Right hindlimb (tissue), 1 donor: ENCODE results near the gene KCNF1.

Experiments used
- DNase-seq: peaks from one replicate; pipeline ENCODE4 v3.0.0-alpha.2; 2018

KCNF1 gene

GRCh38 chr2:10923008-10923375 is 11.3 kb downstream of the KCNF1 start:
- no peak for DNase-seq

- DNase-seq: no peak
These were observed 12.2 kb downstream of the KCNF1 start for GRCh38 chr2:10923965-10924364.

GRCh38 chr2:10924441-10924840 is 12.7 kb downstream of the KCNF1 start:
- DNase-seq: no peak

- DNase-seq: no peak
These were observed 13.1 kb downstream of the KCNF1 start for GRCh38 chr2:10924859-10925258.

GRCh38 chr2:10926191-10926820 is 14.6 kb downstream of the KCNF1 start:
- no peak for DNase-seq

- DNase-seq: no peak
These were observed 19.2 kb downstream of the KCNF1 start for GRCh38 chr2:10930721-10931516.

GRCh38 chr2:10931710-10932255 is 20.0 kb downstream of the KCNF1 start:
- no peak for DNase-seq

- DNase-seq: peak; percentile 38
These were observed 20.8 kb downstream of the KCNF1 start for GRCh38 chr2:10932345-10933151.

GRCh38 chr2:10933700-10934225 is 22.0 kb downstream of the KCNF1 start:
- DNase-seq: no peak

- DNase-seq: no peak
These were observed 22.7 kb downstream of the KCNF1 start for GRCh38 chr2:10934308-10934978.

- peak; percentile 48 for DNase-seq
These were observed 23.2 kb downstream of the KCNF1 start for GRCh38 chr2:10934979-10935350.

GRCh38 chr2:10935366-10935918 is 23.7 kb downstream of the KCNF1 start:
- DNase-seq: no peak

GRCh38 chr2:10935953-10936942 is 24.5 kb downstream of the KCNF1 start:
- DNase-seq: no peak

GRCh38 chr2:10939058-10939457 is 27.3 kb downstream of the KCNF1 start:
- DNase-seq: no peak

GRCh38 chr2:10940596-10940995 is 28.9 kb downstream of the KCNF1 start:
- DNase-seq: peak; percentile 38

GRCh38 chr2:10941383-10941782 is 29.6 kb downstream of the KCNF1 start:
- DNase-seq: no peak

GRCh38 chr2:10944799-10945198 is 33.1 kb downstream of the KCNF1 start:
- DNase-seq: no peak

GRCh38 chr2:10946394-10946793 is 34.7 kb downstream of the KCNF1 start:
- no peak for DNase-seq

- DNase-seq: no peak
These were observed 35.3 kb downstream of the KCNF1 start for GRCh38 chr2:10947005-10947440.

GRCh38 chr2:10947446-10948187 is 35.9 kb downstream of the KCNF1 start:
- no peak for DNase-seq
